GM21360 (cell line): ENCODE results near the gene SAXO1.

Experiments
- ATAC-seq: cut with Tn5 transposase; IDR thresholded peaks from one replicate; pipeline ENCODE4 v1.9.1; 2021; ENCODE audit warnings: mild to moderate bottlenecking, moderate library complexity; ENCODE audit not compliant: unreplicated experiment

Gene SAXO1

GRCh38 chr9:18888290-18888689 is 144.7 kb downstream of the SAXO1 start:
- ATAC-seq: no peak

GRCh38 chr9:18887546-18887945 is 145.5 kb downstream of the SAXO1 start:
- ATAC-seq: no peak

- ATAC-seq: no peak
Measured at GRCh38 chr9:18881758-18882157, 151.3 kb downstream of the SAXO1 start.

- ATAC-seq: no peak
Measured at GRCh38 chr9:18877984-18878383, 155.0 kb downstream of the SAXO1 start.
